CD1c-positive myeloid dendritic cell (primary cell): ENCODE results near the gene C19orf47.
A peak's percentile ranks its signal among the peaks of the same experiment; 100 is the strongest.
"Not testable (repeated sequence)": the region's sequence is repeated elsewhere in the genome, so short reads cannot be mapped to it uniquely, and the experiment has no call there.

Source experiments
- DNase-seq: peaks from one replicate; pipeline ENCODE4 v3.0.0-alpha.2; 2016; ENCODE audit errors: extremely low spot score

Gene C19orf47

DNA sequence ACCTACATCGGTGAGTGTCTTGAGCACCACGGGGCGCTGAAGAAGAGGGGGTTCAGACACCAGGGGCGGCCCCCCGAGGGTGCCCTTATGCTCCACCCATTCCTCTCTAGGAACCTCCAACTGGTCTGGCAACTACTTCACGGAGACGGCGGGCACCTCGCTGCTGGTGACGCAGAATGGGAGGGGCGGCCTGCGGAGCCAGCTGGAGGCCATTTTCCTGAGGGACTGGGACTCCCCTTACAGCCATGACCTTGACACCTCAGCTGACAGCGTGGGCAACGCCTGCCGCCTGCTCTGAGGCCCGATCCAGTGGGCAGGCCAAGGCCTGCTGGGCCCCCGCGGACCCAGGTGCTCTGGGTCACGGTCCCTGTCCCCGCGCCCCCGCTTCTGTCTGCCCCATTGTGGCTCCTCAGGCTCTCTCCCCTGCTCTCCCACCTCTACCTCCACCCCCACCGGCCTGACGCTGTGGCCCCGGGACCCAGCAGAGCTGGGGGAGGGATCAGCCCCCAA, 29.7 kb upstream of the C19orf47 start:
- no peak for DNase-seq

DNA sequence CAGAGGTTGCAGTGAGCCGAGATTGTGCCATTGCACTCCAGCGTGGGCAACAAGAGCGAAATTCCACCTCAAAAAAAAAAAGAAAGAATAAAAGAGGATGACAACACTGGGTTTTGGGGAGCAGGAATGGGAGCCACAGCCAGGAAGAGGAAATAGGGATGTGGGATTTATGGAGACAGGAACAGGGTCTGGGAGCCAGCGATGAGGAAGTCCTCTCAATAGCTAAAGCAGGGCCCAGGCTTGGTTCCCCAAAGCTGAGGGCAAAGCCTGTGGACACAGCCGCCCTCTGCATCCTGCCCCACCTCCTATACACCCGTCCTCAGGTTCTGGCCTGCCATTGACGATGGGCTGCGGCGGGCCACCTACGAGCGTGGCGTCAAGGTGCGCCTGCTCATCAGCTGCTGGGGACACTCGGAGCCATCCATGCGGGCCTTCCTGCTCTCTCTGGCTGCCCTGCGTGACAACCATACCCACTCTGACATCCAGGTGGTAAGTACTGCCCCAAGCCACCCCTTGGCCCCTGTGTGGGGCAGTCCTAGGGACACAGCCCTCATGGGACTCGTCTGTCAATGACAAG, 28.2 kb upstream of the C19orf47 start:
- DNase-seq = peak; percentile 59

DNA sequence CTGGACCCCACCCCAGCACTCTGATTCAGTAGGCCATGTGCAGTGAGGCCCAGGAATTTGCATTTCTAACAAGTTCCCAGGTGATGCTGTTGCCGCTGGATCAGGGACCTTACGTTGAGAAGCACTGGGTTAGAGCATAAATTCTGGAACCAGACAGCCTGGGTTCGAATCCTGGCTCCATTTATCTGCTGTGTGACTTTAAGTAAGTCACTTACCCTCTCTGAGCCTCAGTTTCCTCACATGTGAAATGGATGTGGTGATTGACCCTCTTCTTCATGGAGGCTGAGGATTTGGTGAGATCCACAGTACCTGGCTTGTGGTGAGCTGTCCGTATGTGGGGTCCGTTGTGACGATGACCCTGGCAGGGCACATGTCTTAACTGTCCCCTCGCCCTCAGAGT, 25.9 kb upstream of the C19orf47 start:
- no peak for DNase-seq

DNA sequence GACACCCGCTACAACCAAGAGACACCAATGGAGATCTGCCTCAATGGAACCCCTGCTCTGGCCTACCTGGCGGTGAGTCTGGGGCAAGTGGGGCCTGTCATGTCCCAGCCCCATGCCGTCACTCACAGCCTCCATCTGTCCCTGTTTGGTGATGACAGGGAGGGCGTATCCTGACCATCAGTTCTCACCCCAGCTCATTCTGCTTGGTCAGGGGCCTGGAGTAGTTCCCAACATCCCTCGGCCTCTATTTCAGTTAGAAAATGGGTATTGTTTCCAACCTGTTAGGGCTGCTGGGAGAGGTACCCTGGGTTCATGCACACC, 23.6 kb upstream of the C19orf47 start:
- no peak for DNase-seq

DNA sequence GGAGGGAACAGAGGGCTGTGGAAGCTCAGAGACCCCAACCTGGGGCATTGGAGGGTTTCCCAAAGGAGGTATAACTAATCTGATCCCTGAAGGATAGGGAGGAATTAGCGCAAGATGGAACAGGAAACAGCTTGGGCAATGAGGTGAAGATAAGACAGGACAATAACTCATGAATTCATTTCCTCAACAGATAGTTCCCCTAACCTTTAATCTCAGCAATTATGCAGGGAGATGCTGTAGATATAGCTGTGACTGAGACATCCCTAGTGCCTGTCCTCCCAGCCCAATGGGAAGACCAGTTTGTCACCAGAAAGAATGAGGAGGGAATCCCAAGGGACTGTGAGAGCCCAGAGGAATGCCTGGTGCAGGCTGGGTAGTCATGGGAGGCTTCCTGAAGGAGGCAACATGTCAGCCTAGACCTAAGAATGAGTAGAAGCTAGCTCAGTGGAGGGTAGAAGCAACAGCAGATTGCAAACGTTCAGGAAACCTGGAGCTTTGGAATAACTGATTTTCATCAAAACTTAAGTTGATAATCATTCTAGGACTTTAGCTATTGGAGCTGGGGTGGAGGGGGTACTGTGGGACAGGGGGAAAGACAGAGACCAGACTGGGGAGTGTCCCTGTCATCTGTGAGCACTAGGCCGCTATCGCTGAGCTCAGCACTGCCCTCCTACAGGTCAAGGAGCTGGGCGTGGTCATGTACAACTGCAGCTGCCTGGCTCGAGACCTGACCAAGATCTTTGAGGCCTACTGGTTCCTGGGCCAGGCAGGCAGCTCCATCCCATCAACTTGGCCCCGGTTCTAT, 23.0 kb upstream of the C19orf47 start:
- DNase-seq = no peak

DNA sequence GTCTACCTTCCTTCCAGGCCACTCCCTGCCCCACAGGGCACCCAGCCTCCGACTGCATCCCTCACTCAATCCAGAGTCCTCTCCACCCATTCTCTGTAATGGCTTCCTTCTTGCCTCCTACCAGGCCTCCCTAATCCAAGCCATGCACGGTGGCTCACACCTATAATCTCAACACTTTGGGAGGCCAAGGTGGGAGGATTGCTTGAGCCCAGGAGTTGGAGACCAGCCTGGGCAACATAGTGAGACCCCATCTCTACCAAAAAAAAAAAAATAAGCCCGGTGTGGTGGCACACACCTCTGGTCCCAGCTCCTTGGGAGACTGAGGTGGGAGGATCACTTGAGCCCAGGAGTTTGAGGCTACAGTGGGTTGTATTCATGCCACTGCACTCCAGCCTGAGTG, 22.1 kb upstream of the C19orf47 start:
- not testable (repeated sequence) for DNase-seq

DNA sequence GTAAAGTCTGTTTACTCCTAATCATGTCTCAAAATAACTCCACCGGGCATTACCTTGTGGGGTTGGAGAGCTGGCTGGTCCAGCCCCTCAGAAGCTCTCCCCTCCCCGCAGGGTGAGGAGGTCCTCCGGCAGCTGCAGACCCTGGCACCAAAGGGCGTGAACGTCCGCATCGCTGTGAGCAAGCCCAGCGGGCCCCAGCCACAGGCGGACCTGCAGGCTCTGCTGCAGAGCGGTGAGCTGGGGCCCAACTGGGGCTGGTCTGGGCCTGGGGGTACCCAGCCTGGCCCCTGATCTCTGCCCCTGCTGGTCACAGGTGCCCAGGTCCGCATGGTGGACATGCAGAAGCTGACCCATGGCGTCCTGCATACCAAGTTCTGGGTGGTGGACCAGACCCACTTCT, 21.6 kb upstream of the C19orf47 start:
- DNase-seq = no peak

DNA sequence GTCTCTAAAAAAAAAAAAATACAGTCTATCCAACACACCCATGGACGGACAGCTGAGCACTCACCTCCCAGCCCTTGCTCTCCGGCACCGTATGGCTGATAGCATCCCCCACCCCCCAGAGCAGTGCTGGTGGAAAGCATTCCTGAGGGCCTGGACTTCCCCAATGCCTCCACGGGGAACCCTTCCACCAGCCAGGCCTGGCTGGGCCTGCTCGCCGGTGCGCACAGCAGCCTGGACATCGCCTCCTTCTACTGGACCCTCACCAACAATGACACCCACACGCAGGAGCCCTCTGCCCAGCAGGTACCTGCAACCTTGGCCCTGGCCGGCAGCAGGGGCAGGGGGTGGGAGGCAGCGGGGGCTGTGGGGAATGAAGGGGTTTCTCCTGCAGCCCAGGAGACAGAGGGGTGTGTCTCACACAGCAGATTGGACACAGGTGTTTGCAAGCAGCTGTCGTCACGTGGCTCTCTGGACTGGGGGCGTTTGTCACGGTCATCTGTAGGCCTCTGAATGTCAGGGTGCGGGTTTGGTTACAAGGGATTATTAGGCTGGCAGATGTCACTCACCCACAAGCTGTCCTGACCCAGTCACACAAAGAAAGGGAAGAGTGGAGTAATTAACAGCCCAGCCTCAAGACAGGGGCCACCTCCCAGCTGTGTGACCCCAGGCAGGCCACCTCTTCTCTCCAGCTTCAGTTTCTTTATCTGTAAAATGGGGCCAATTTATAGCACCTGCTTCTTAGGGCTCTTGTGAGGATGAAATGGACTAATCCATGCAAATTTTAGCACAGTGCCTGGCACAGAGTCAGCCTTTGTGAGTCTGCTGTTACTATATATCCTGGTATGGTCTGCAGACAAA, 19.6 kb upstream of the C19orf47 start:
- DNase-seq = no peak

DNA sequence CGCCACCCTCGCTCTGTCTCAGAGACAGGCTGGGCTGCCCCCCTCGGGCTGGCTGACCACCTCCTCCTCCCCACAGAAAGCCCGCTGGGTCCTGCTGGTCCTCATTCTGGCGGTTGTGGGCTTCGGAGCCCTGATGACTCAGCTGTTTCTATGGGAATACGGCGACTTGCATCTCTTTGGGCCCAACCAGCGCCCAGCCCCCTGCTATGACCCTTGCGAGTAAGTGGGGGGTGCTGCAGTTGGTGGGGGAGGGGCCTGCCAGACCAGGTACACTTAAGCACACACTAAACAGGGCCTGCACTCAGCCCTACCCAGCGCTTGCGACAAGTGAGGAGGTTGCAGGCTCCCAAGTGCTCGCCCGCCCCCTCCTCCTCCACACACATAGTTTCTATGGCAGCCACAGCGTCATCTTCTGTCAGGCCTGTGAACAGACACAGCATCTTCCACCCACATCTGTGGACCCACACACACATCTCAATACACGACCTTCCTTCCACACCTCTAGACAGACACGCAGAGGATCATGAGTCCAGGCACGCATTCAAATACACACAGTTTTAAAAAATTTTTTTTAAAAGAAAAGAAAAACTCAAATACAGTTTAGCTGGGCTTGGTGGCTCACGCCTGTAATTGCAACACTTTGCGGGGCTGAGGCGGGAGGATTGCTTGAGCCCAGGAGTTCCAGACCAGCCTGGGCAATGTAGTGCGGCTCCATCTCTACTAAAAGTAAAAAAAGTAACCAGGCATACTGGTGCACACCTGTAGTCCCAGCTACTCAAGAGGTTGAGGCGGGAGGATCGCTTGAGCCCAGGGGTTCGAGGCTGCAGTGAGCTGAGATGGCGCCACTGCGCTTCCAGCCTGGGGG, 18.7 kb upstream of the C19orf47 start:
- peak; percentile 60 for DNase-seq

DNA sequence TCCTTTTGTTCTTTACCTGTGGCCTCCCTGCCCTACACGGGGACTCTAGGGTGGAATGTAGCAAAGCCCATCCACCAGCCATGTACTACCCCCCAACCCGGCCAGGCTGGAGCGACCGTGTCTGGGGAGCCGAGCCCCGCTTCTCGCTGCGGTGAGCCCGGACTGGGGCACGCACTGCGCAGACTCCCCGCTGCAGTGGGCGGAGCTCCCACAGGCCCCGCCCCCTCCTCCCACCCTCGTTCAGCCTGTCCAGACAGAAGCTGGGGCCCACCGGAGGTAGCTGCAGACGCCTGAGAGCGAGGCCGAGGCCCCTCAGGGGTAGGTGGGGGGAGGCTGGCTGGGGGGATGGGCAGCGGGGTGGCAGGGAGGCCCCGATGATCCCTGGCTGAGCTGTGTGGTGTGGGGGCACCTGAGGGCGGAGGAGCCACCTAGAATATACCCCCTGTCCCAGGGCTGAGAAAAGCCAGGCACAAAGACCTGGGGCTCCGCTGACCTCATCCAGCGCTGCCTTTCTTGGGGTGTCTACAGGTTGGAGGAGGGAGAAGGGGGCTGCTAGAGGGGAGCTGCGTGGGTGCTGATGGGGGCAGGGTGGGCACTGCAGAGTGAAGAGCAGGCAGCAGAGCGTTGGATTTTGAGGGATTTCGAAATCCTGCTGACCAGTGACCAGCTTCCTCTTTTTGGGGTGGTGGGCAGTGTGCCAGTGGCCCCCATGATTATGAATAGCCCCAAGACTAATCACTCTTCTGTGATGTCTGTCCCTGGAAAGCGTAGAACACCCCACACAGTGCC, 17.6 kb upstream of the C19orf47 start:
- peak; percentile 88 for DNase-seq

DNA sequence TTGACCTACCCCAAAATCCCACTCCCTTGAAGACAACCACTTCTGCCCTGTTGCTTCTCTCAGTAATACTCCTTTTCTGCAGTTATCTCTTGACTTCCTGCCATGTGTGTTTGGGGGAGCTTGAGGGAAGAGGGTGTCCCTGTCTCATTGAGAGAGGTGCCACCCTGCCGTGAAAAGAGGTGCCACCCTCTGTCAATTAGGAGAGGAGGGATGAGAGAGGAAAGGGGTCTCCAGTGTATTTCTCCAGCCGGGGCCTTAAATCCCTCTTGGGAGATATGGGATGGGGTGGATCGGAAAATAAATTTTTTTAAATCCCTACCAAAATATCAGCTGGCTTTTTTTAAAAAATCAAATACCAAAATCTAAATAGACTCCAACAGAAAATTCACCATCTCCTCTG, 16.8 kb upstream of the C19orf47 start:
- DNase-seq = no peak

DNA sequence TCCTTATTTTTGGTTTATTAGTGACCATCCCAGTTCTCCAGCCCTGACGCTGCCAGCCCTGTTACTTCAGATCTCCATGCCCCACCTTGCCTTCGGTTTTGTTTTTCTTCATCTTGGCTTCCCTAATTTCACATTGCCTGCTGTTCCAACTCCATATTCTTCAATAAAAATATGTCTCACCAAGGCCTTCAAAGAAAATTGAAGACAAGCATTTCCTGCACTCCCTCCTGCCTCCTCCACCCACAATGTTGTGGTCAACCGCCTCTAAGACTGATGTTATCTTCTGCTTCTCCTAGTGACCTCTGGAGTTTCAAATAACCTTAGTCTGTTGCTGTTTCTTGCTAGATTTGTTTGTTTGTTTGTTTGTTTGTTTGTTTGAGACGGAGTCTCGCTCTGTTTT, 14.9 kb upstream of the C19orf47 start:
- peak; percentile 62 for DNase-seq

DNA sequence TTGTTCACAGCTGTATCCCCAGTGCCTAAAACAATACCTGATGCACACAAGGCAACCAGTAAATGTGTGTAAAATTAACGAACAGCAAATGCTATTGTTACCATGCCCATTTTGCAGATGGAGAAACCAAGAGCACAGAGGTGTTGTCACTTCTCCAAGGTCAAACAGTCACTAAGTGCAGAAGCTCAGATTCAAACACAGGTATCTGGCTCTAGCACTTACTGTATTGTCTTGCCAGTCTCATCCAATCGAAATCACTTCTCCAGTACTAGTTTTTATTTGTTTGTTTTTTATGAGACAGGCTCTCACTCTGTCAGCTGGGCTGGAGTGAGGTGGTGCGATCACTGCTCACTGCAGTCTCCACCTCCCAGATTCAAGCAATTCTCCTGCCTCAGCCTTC, 14.0 kb upstream of the C19orf47 start:
- no peak for DNase-seq

DNA sequence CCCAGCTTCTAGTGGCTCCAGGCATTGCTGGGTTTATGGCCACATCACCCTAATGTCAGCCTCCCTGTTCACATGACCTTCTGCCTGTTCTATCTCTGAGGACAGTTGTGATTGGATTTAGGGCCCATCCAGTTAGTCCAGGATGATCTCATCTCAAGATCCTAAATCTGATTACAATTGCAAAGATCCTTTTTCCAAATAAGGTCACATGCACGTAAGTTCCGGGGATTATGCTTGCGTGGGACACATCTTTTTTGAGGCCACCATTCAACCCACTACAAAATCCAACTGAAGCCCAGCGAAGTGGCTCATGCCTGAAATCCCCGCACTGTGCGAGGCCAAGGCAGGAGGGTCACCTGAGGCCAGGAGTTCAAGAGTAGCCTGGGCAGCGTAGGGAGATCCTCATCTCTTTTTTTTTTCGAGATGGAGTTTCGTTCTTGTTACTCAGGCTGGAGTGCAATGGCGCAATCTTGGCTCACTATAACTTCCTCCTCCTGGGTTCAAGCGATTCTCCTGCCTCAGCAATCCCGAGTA, 12.6 kb upstream of the C19orf47 start:
- peak; percentile 87 for DNase-seq

DNA sequence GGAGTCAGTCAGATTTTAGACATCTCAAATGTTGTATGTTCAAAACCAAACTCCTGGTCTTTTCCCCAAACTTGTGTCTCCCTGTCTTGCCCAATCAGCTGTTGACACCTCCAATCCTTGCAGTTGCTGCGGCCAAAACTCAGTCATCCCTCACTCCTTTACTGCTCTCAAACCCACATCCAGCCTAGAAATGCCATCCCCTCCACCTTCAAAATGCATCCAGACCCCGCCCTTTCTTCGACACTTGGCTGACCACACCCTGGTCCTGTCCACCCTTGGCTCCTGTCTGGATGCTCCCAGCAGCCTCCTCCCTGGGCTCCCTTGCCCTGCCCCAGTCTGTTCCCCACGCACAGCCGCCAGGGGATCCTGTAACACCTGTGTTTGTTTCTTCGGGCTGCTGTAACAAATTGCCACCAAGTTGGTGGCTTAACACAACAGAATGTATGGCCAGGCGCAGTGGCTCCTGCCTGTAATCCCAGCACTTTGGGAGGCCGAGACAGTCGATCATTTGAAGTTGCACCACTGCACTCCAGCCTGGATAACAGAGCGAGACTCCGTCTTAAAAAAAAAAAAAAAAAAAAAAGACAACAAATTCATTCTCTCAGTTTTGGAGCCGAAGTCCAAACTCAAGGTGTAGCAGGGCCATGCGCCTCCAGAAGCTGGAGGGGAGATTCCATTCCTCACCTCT, 12.0 kb upstream of the C19orf47 start:
- DNase-seq = no peak

DNA sequence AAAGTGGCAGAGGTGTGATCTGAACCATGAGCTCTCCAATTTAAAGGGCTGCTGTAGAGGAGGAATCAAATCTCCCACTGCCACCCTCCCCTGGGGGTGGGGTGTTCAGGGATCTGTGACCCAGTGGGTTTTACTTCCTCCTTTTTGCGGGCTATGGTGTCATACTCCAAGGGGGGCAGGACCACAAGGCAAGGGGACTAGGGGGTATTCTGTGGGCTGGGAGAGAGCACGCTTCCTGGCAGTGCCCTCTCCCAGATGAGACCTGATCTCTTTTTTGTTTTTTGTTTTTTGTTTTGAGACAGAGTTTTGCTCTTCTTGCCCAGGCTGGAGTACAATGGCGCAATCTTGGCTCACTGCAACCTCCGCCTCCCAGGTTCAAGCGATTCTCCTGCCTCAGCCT, 10.6 kb upstream of the C19orf47 start:
- peak; percentile 87 for DNase-seq

DNA sequence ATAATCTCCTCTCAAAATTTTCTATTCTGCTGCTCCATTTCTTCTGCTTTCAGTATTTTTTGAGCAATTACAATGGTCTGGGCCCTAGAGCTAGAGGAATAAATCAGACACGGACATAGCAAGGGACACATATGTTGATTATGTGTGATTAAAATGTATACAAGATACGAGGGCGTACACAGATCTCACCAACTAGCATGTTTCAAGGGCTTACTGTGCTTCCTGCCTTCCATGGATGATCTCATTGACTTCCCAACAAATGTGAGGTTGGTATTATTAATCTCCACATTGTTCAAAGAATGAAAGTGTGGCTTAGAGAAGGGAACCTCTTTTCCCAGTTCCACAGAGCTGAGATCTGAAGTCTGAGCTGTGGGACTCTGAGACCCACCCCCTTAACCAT, 9.4 kb upstream of the C19orf47 start:
- DNase-seq = no peak

DNA sequence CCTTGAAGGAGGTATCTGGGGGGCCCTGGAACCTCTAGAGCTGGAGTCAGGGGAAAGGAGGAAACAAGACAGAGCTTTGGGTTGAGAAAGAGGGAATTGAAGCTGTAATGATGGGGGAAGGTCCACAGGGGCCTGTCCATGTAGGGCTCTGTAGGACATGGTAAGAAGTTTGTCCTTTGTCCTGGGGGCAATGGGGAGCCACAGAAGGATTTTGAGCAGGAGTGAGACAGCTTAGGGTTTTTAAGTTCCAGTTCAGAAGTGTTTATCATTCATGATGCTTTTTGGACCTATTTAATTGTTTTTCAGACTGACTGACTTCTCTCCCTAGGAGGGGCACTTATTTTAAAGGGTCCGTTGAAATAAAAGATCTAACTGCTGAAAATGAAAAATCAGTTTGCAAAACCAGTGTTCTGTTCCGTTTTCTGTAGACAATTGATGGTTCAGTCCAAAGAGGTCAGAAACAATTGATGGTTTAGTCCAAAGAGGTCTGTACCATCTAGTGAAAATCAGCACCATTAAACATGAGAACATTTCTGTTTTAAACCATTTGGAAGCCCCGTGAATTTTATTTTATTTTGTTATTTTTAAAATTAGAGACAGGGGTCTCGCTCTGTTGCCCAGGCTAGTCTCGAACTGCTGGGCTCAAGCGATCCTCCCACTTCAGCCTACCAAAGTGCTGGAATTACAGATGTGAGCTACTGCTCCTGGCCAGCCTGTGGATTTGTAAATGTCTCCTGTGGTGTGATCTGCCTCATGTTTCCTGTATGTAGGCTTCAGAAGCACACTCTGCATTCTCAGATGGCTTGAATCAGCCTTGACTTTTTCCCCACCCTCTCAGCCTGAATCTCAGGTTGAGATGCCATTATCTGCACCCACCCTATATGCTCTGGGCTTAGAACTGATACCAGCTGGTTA, 8.7 kb upstream of the C19orf47 start:
- DNase-seq = no peak
